AG04450 (cell line): Measurements from ENCODE around the gene COG5. TPM values are rescaled to one million over a fixed set of nuclear protein-coding genes. Genes with fewer than 3 reads are reported as not detected.
A peak's percentile ranks its signal among the peaks of the same experiment; 100 is the strongest.

ENCODE experiments used
- CTCF ChIA-PET: fragments of 300-600, 350-600 bp; formaldehyde crosslinking; extraction: SDS; loops from one replicate; lab custom pipeline; 2022; ENCODE audit warnings: antibody characterized with exemption, inconsistent platforms; lab: Charles Lee
- POLR2A ChIA-PET: fragments of 350-600 bp; formaldehyde crosslinking; extraction: SDS; loops from one replicate; lab custom pipeline; 2021; ENCODE audit warnings: antibody characterized with exemption, inconsistent platforms; lab: Yijun Ruan, JAX
- DNase-seq: peaks from one replicate; pipeline ENCODE4 v3.0.0-alpha.2; 2011; ENCODE audit warnings: low read depth, low spot score
- H3K27ac ChIP-seq: one replicate; pipeline ENCODE4 v1.5.1; 2012; ENCODE audit warnings: low read depth, low read length, control low read depth
- H3K27me3 ChIP-seq: one replicate; pipeline ENCODE4 v1.6.0; 2012; ENCODE audit warnings: low read length; ENCODE audit not compliant: control insufficient read depth, insufficient read depth
- H3K4me3 ChIP-seq: 2 replicates; pipeline ENCODE4 v1.5.1; 2011; ENCODE audit warnings: mild to moderate bottlenecking, low read depth, low read length, control low read depth
- H3K9me3 ChIP-seq: 2 replicates; pipeline ENCODE4 v1.5.1; 2012; ENCODE audit warnings: low read length; ENCODE audit not compliant: control insufficient read depth, insufficient read depth
- CTCF ChIP-seq: IDR thresholded peaks from 2 replicates; pipeline ENCODE4 v1.5.1; 2011; ENCODE audit warnings: low read depth, low read length, control low read depth, inconsistent platforms
- polyA plus RNA-seq: library from polyadenylated mRNA; depleted of rRNA; stranded (reverse); fragments of >200 nt; gene quantifications from 2 replicates; pipeline ENCODE4 v1.2.3, GENCODE V29; 2011

The COG5 gene
- polyA plus RNA-seq, 1 experiment, result 55.2 TPM

GRCh38 chr7:107390916-107391315, 172.8 kb downstream of the COG5 start:
- DNase-seq, result no peak
- Histone ChIP-seq H3K27me3 (no peaks in the 10 kb centered on the region), H3K9me3 (no peaks in the 10 kb centered on the region; the same call in 1 of the 2 replicates), H3K27ac (no peak overlapping the region), H3K4me3 (no peak overlapping the region)
- ChIA-PET CTCF (no interaction called here), POLR2A (no interaction called here)
- TF ChIP-seq CTCF, result no peak

DNA sequence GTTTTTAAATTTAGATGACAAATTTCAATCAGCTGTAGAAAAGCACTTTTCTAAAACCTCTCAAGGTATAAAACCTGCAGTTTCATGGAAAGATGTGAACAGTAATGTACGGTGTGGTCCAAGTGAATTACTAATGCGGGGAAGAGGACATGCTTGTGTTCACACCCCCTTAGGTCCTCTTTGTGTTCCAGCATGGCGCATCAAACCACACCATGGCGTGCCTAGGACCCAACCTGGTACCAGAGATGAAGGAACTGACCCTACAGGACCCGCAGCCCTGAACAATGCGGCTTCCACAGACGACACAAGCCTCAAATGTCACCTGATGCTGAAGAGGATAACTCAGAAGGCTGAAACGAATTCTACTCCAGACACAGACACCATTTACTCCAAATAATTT, 175.1 kb downstream of the COG5 start:
- ChIA-PET CTCF (no interaction called here), POLR2A (no interaction called here)
- no peaks in the 10 kb centered on the region for H3K27me3 ChIP-seq
- H3K27ac ChIP-seq, result no peak overlapping the region
- TF ChIP-seq CTCF, result no peak
- no peak for DNase-seq
- no peaks in the 10 kb centered on the region; the same call in 1 of the 2 replicates for H3K9me3 ChIP-seq
- H3K4me3 ChIP-seq, result no peak overlapping the region

DNA sequence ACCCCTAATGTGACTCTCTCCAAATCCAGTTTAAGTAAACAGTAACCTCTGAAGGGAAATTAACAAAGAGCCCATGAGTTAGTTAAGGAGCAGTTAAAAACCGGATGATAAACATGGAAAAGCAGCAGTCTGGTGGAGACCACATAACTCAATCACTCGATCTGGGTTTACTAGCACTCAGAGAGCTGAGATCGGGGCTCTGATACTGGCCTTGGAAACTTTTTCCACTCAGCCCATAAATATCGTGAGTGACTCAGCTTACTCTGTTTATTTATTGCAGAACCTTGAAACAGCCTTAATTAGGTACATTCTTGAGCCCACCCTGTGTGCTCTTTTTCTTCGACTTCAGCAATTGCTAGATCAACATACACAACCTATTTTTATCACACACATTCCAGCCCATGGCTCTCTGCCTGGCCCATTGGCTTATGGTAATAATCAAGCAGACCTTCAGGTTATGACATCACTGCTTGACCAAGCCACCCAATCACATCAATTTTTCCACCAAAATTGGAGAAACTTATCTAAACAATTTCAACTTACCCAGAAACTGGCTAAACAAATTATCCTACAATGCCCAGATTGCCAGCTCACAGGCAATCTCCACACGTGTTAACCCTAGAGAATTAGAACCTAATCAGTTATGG, 176.0 kb downstream of the COG5 start:
- CTCF ChIA-PET, result interaction anchor here (0.8 kb wide), 1 partner anchor 219 kb away, joined by 3 read pairs; no protein-coding TSS in a partner anchor

DNA sequence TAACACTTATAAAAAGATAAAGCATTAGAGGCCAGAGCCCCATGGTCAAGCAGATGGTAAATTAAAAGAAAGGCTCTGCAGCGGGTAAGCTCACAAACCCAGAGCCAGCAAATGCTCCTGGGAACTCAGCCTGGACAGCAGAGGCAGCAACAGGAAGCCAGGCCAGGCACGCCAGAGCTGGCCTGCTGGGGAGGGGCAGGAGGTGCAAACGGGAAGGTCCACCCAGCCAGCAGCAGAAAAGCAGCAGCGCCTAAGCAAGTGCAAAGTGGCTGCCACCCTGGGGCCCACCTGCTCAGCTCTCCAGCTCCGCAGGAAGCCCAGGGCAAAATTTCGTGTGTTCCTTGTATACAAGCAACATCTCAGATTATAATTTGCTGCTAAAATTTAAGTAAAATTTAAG, 176.6 kb downstream of the COG5 start:
- POLR2A ChIA-PET, result no interaction called here
- TF ChIP-seq CTCF, result no peak
- Histone ChIP-seq H3K4me3 (no peak overlapping the region), H3K9me3 (no peaks in the 10 kb centered on the region; the same call in 1 of the 2 replicates), H3K27me3 (no peaks in the 10 kb centered on the region), H3K27ac (peak overlapping the region; percentile 52)
- DNase-seq, result no peak
- CTCF ChIA-PET, result no interaction called here

More for the DNA sequence above, 176.0 kb downstream of the COG5 start:
- H3K27ac ChIP-seq, result peak overlapping the region; percentile 49
- H3K27me3 ChIP-seq, result no peaks in the 10 kb centered on the region
- no peak overlapping the region for H3K4me3 ChIP-seq
- H3K9me3 ChIP-seq, result no peaks in the 10 kb centered on the region; the same call in 1 of the 2 replicates
- peak; percentile 59 for DNase-seq
- TF ChIP-seq CTCF, result no peak
- POLR2A ChIA-PET, result no interaction called here

GRCh38 chr7:107386548-107387102, 177.1 kb downstream of the COG5 start:
- CTCF ChIA-PET, result interaction anchor here (0.5 to 0.7 kb wide), 3 partner anchors 13 to 53 kb away, joined by 3 read pairs; no protein-coding TSS in a partner anchor
- no peak for DNase-seq
- Histone ChIP-seq H3K27ac (peak overlapping the region; percentile 52), H3K4me3 (no peak overlapping the region), H3K9me3 (no peaks in the 10 kb centered on the region; the same call in 1 of the 2 replicates), H3K27me3 (no peaks in the 10 kb centered on the region)
- POLR2A ChIA-PET, result no interaction called here
- TF ChIP-seq CTCF, result no peak
